HG02642 (cell line): ENCODE measurements around the gene PRICKLE2.

Source experiments
- ATAC-seq: cut with Tn5 transposase; IDR thresholded peaks from one replicate; pipeline ENCODE4 v1.9.1; 2021; ENCODE audit warnings: mild to moderate bottlenecking; ENCODE audit not compliant: unreplicated experiment, poor library complexity

The PRICKLE2 gene

DNA sequence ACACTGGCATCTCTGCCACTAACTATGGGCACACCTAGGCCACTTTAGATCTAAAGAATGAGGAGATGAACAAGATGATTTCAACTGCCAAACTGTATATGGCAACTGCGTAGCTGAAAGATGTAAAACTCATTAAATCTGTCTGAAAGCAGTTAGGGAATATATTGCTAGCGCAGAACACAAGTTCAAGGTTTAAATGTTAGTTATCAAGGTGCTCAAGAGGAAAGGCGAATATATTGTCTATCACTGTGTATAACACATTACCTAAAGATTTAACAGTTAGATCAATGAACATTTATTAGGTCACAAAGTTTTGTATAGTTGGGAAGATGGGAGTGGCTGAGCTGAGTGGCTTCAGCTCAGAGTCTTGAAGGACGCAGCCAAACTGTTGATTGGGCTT lies 168.0 kb downstream of the PRICKLE2 start:
- ATAC-seq, result no peak

DNA sequence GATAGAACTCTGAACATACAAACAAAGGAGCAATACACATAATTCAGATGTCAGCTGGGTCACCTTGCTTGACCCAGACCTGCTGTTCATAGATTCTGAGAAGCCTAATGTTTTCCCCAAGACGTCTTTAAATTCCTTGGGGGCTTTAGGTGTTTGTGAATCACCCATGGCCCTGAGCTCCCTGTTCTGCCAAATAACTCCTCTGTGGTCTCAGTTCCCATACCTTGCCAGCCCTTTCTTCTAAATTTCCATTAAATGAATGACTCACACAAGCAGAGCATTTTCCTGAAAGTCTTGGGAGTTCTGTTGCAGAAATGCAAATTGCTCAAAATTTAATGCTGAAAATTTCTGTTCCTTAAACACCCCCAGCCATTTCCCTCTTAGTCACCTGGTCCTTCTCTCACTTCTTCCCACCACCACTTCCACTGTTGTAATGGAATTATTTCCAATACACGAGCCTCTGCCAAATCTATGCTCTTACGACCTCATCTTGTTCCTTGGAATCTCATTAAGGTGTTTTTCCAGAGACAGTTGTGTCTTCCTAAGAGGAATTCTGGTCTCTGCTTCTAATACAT lies 168.6 kb downstream of the PRICKLE2 start:
- no peak for ATAC-seq

DNA sequence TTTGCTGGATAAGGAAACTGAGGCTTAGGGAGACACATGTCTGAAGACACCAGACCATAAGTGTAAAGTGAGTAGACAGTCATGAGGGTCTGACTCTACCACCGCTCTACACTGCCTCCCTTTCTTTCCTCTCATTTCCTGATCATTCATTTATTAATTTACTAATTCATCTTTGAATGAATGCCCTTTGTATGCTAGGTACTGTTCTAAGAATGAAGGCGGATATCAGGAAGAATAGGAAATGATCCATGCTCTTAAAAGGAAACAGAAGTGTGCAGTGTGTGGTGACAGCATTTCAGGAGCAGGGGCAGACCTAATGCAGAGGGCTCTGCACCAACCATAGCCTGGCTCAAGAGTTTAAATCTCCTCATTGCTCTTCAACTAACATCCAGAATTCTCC lies 170.2 kb downstream of the PRICKLE2 start:
- no peak for ATAC-seq

DNA sequence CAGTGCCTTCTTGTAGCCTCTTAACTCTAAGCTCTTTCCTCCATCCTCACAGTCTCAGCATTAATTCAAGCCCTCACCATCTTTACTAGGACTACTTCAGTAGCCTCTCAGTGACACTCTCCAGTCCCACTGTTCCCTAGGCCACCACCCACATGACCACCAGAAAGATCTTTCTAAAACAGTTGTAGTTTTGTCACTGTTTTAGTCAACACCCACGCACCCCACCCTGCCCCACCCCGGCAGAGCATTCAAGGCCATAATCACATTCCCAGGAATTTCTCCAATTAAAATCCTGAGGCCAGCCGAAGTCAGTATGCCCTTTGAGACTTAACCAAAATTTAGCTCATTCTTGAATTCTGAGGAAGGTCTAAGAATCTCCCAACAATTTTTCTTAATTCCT lies 170.8 kb downstream of the PRICKLE2 start:
- no peak for ATAC-seq

DNA sequence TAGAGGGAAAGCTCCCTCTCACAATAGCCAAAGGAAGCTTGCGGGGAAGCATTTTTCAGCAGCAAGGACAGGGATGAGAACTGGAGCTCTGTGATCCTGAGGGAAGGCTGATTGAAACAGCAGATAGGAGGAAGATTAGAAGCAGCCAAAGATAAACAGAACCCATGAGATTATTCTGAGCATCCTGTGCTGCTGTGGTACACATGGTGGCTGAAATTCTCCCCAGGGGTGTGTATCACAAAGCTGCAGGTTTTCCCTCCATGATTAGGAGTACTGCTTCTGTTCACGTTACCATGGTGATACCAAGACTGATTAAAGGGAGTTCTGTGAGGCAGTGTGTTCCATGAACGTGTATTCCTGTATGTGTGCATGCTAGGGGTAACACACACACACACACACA lies 171.7 kb downstream of the PRICKLE2 start:
- no peak for ATAC-seq

DNA sequence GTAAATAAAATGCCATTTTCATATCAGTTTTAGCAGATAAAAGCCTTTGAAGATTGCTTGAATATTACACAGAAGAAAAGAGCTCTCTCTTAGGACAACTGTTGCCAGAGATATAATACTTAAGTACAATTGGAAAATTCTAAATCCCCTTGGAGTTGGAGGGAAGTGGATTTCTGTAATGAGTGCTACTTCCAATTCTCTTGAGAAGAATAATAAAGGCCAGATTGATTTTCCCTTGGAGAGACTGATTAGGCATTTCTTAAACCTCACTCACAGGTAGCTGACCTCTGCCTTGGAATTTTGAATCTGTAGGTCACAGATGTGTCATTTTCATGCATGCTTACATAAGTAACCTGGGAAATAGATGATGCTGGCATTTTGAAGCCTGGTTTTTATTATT lies 172.1 kb downstream of the PRICKLE2 start:
- ATAC-seq, result no peak

DNA sequence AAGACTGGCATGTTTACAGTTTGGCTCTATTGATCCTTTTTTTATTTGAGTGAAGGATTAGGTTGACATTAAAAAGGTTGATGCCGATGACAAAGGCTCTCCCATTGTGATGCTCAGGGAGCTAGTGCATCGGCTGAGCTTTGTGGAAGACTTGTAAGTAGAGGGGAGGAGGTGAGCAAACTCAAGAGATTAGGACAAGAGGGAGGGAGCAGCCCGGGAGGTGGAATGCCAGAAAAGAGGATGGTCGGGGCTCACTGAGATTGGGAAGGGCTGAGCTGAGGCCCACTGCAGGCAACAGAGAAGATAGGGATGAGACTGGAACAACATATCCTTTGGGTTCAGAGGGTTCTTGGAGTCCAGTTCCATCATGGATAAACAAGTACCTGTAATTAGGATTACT lies 175.4 kb downstream of the PRICKLE2 start:
- ATAC-seq, result no peak

DNA sequence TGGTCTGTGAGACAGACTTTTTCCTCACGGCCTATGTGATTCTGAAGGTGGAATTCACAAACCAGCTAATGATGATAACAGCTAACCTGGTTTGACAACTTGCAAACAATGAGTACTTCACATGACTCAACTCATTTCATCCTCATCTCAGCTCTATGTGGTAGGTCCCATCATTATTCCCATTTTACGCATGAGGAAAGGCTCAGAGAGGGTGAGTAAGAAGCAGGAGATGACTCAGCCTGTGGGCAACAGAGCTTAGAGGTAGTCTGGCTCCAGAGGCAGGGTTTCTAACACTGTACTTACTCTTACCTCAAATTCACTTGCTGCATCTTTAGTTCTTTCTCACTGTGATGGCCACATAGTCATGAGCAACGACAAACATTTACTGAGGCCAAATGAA lies 176.1 kb downstream of the PRICKLE2 start:
- no peak for ATAC-seq

DNA sequence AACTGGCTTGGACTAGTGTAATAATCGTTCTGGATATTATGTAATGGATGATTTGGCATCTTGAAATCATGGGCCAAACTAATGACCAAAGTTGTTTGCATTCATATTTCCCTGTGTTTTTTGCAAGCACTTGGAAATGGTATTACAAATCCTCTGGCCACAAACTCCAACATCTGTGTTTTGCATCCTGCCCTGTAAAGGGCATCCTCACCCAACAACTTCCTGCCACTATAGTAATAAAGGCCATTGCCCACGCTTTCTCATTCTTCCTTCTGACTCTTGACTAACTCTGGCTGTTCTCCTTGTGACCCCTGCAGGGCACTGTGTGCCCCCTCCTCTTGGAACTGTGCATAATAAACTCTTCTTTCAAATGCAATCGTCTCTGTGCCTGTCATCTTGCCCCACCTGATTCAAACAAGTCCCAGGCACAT lies 176.6 kb downstream of the PRICKLE2 start:
- ATAC-seq, result no peak

DNA sequence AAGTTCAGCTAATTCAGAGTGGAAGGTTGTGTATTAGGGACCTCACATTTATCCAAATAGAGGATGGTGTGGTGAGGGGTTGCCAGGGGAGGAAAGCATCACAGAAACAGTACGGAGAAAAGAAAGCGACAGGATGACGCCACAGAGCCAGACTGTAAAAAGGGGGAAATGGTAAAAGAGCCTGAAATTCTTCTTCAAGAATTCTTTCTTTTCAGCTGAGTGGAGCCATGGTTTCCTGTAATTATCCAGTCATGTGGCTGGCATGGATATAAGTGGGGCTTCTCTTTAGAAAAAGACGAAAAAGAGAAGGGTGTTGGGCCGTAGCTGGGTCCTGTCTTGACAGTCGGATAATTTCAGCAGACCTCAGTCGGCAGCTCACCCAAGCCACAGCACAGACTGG lies 177.5 kb downstream of the PRICKLE2 start:
- no peak for ATAC-seq

DNA sequence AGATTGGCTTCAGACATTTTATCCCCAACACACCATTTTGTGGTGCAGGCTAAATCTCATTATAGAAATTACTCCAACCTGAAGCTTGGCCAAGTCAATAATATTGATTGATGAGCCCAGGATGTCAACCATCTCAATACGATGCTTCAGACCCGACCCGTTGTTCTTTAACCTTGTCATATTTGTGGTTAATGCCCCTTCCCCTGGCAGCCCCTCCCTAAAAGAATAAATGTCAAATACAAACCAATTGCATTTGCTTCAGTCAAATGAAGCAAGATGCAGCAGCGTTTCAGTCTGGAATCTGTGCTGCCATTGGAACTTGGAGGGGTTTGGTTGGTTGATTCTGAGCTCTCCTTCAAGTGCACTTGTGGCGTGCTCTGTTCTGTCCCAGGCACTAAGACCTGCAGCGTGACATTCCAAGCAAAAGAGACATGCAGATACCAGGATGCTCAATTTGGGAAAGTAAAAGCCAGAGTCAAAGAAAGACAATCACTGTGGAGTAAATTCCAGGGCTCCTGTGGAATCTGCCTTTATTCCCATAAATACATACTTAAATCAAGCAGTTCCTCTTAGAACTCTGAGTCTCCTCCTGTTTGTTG lies 178.2 kb downstream of the PRICKLE2 start:
- ATAC-seq, result no peak

DNA sequence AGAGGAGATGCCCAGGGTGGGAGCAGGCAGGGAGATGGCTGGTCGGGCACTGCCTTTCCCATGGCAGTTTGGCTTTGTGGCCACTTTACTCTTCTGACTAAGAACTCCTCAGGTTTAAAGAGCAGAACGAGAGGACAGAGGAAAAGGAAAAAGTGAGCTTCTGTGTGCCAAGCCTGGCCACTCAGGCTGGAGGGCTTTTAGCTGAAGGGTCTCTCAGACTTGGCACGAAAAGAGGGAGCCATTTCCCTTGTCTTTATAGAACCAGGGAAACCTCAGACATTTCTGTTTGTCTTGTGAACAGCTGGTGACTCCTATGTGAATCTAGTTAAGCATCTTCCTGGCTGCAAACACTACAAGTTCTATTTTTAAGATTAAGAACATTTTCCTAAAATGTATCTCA lies 178.7 kb downstream of the PRICKLE2 start:
- no peak for ATAC-seq

DNA sequence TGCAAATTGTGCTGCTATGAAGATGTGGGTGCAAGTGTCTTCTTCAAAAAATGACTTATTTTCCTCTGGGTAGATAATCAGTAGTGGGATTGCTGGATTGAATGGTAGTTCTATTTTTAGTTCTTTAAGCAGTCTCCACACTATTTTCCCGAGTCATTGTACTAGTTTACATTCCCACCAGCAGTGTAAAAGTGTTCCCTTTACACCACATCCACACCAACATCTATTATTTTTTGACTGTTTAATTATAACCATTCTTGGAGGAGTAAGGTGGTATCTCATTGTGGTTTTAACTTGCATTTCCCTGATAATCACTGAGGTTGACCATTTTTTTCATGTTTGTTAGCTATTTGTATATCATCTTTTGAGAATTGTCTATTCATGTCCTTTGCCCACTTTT lies 182.3 kb downstream of the PRICKLE2 start:
- no peak for ATAC-seq
